HepG2 (cell line): ENCODE results near the gene LRIG1. TPM values are rescaled to one million over a fixed set of nuclear protein-coding genes. Genes with fewer than 3 reads are reported as not detected.

Source experiments
- ATAC-seq: fragments of 200-7000 bp; cut with Tn5 transposase; 3 replicates; pipeline ENCODE4 v1.9.1; 2020; ENCODE audit warnings: mild to moderate bottlenecking, moderate library complexity
- BruUV-seq: library from RNA; stranded (reverse); fragments of 400-500 nt; replicated peaks from 2 replicates; lab custom pipeline; 2021; lab: Mats Ljungman, UMichigan
- CTCF ChIA-PET: fragments of 300-600 bp; formaldehyde crosslinking; extraction: SDS; loops from one replicate; lab custom pipeline; 2021; ENCODE audit warnings: low total read pairs, inconsistent platforms, low intra/inter-chr PET ratio; lab: Yijun Ruan, JAX
- POLR2A ChIA-PET: fragments of 350-600 bp; sonication (Branson Sonifier 250); formaldehyde crosslinking; loops from one replicate; lab custom pipeline; 2020; ENCODE audit warnings: antibody characterized with exemption, inconsistent platforms; lab: Yijun Ruan, JAX
- DNase-seq: peaks from one replicate; pipeline ENCODE4 v3.0.0-alpha.2; 2015; ENCODE audit warnings: low spot score
- FAIRE-seq: peaks from 3 replicates; lab custom pipeline; 2011; peaks lifted over from hg19 to GRCh38; lab: Jason Lieb, UNC
- H2AFZ ChIP-seq: one replicate; pipeline ENCODE4 v1.6.1; 2011; ENCODE audit warnings: low read length, inconsistent platforms
- H3K27ac ChIP-seq: fragments of 300-600 bp; 3 replicates; pipeline ENCODE4 v1.8.0; 2011; ENCODE audit warnings: mixed run types, mild to moderate bottlenecking, mixed read lengths, low read length, inconsistent platforms; ENCODE audit not compliant: insufficient read depth; ENCODE audit errors: extremely low read length
- H3K27me3 ChIP-seq, 2 experiments: fragments of 200-600 bp in 1 of 2; 2 replicates in 1 of 2; 3 replicates in 1 of 2; pipeline versions ENCODE4 v1.6.0 to v1.8.0; 2011; ENCODE audit warnings: low read length in 2 of 2, mild to moderate bottlenecking in 2 of 2, moderate library complexity in 2 of 2, inconsistent platforms in 1 of 2; ENCODE audit not compliant: insufficient read depth in 2 of 2, control insufficient read depth in 1 of 2
- H3K36me3 ChIP-seq, 2 experiments: fragments of 200-600 bp in 1 of 2; replicated peaks in 1 of 2; 2 replicates in 1 of 2; 3 replicates in 1 of 2; pipeline versions ENCODE4 v1.5.1 to v1.8.0; 2011; ENCODE audit warnings: low read length in 2 of 2, inconsistent platforms in 1 of 2; ENCODE audit not compliant: insufficient read depth in 2 of 2, control insufficient read depth in 1 of 2
- H3K4me1 ChIP-seq: 2 replicates; pipeline ENCODE4 v1.5.1; 2012; ENCODE audit warnings: low read length, inconsistent platforms; ENCODE audit not compliant: insufficient read depth
- H3K4me2 ChIP-seq: 2 replicates; pipeline ENCODE4 v1.6.0; 2011; ENCODE audit warnings: low read depth, low read length, inconsistent platforms
- H3K4me3 ChIP-seq, 3 experiments: fragments of 200-600 bp in 1 of 3; sonication (generic), shearing (Covaris generic) in 1 of 3; replicated peaks in 1 of 3; 2 replicates each; pipeline ENCODE4 v1.5.1; 2011 to 2016; ENCODE audit warnings: low read length in 3 of 3, inconsistent platforms in 2 of 3, low read depth in 2 of 3, mild to moderate bottlenecking in 2 of 3, control low read depth in 1 of 3, mixed read lengths in 1 of 3; ENCODE audit not compliant: insufficient read depth in 1 of 3
- H3K79me2 ChIP-seq: one replicate; pipeline ENCODE4 v1.6.1; 2011; ENCODE audit warnings: low read length, inconsistent platforms; ENCODE audit not compliant: insufficient read depth
- H3K9ac ChIP-seq: 2 replicates; pipeline ENCODE4 v1.6.0; 2011; ENCODE audit warnings: mild to moderate bottlenecking, low read depth, low read length, inconsistent platforms; ENCODE audit not compliant: insufficient read depth
- H3K9me3 ChIP-seq: 2 replicates; pipeline ENCODE4 v1.5.1; 2012; ENCODE audit warnings: mild to moderate bottlenecking, low read length
- H4K20me1 ChIP-seq: 2 replicates; pipeline ENCODE4 v1.6.0; 2011; ENCODE audit warnings: inconsistent platforms, mild to moderate bottlenecking, low read length, moderate library complexity; ENCODE audit not compliant: insufficient read depth
- GTF3A ChIP-seq: sonication (generic); formaldehyde crosslinking; conservative IDR thresholded peaks from 2 replicates; pipeline ENCODE4 v1.4.0; 2020; ENCODE audit warnings: mild to moderate bottlenecking, missing genetic modification reagents
- MED8 ChIP-seq: sonication (generic); formaldehyde crosslinking; IDR thresholded peaks from 2 replicates; pipeline ENCODE4 v1.8.1; 2023; ENCODE audit warnings: mild to moderate bottlenecking, missing genetic modification reagents; ENCODE audit not compliant: insufficient replicate concordance
- MTA1 ChIP-seq: sonication (generic); formaldehyde crosslinking; IDR thresholded peaks from 2 replicates; pipeline ENCODE4 v1.4.0; 2020; ENCODE audit warnings: missing genetic modification reagents, mild to moderate bottlenecking, borderline replicate concordance
- NBN ChIP-seq: fragments of 450-650 bp; conservative IDR thresholded peaks from 2 replicates; pipeline ENCODE4 v1.6.1; 2017
- NFE2L1 ChIP-seq: sonication (generic); formaldehyde crosslinking; IDR thresholded peaks from 2 replicates; pipeline ENCODE4 v1.4.0; 2020; ENCODE audit warnings: missing genetic modification reagents, mild to moderate bottlenecking, borderline replicate concordance
- PCBP1 ChIP-seq: fragments of 200-400 bp; formaldehyde crosslinking; IDR thresholded peaks from 2 replicates; pipeline ENCODE4 v1.6.1; 2017; ENCODE audit warnings: mild to moderate bottlenecking, low read depth, low read length, borderline replicate concordance
- REPIN1 ChIP-seq: sonication (generic); formaldehyde crosslinking; IDR thresholded peaks from 2 replicates; pipeline ENCODE4 v1.8.0; 2022; ENCODE audit warnings: missing genetic modification reagents, low read depth, mild to moderate bottlenecking, borderline replicate concordance
- ZFAT ChIP-seq: sonication (generic); formaldehyde crosslinking; conservative IDR thresholded peaks from 2 replicates; pipeline ENCODE4 v1.8.1; 2023; ENCODE audit warnings: missing genetic modification reagents, inconsistent platforms
- ZFP36 ChIP-seq: fragments of 150-350 bp; IDR thresholded peaks from 2 replicates; pipeline ENCODE4 v1.6.1; 2018; ENCODE audit warnings: borderline replicate concordance, low read length, low read depth; ENCODE audit not compliant: partially characterized antibody
- ZFP82 ChIP-seq: sonication (generic); formaldehyde crosslinking; IDR thresholded peaks from 2 replicates; pipeline ENCODE4 v1.5.1; 2020; ENCODE audit warnings: mild to moderate bottlenecking, missing genetic modification reagents, borderline replicate concordance
- ZMYM3 ChIP-seq: sonication (generic); formaldehyde crosslinking; IDR thresholded peaks from 2 replicates; pipeline ENCODE4 v1.5.1; 2020; ENCODE audit warnings: mild to moderate bottlenecking, missing genetic modification reagents
- ZNF234 ChIP-seq: sonication (generic); formaldehyde crosslinking; conservative IDR thresholded peaks from 2 replicates; pipeline ENCODE4 v1.5.1; 2020; ENCODE audit warnings: mild to moderate bottlenecking, missing genetic modification reagents
- ZNF891 ChIP-seq: sonication (generic); formaldehyde crosslinking; IDR thresholded peaks from 2 replicates; pipeline ENCODE4 v1.5.0; 2020; ENCODE audit warnings: mild to moderate bottlenecking, missing genetic modification reagents
- WGBS: methylation state at CpG from one replicate; pipeline ENCODE4 v1.1.6; 2017; ENCODE audit warnings: low lambda C conversion rate; 5-methylcytosine and 5-hydroxymethylcytosine counted together
- in situ Hi-C: cut with HindIII; loops from 2 replicates; pipeline ENCODE4 v1.10.0; 2017; ENCODE audit warnings: low pct_unique_long_range_greater_than_20kb; ENCODE audit not compliant: extremely low pct_ligation_motif_present
- intact Hi-C: fragments of 100-400 bp; cut with micrococcal nuclease; formaldehyde crosslinking; loops from one replicate; pipeline ENCODE4 v1.10.0; 2022; ENCODE audit not compliant: unreplicated experiment
- polyA plus RNA-seq, 8 experiments: library from polyadenylated mRNA; depleted of rRNA in 3 of 8; stranded (reverse) in 7 of 8; unstranded in 1 of 8; fragments of >200 nt; fragmentation: Illumina TruSeq in 4 of 8; extraction: Trizol in 4 of 8; gene quantifications; 2 replicates each; pipeline versions ENCODE4 v1.2.1 to v1.2.3, GENCODE V29; 2011 to 2016; ENCODE audit warnings: low read depth in 4 of 8, missing spikeins in 1 of 8, mixed read lengths in 1 of 8; ENCODE audit not compliant: insufficient read depth in 1 of 8
- total RNA-seq, 5 experiments: library from RNA; depleted of rRNA; stranded (reverse); fragments of >200 nt; fragmentation: Illumina TruSeq; extraction: Trizol; gene quantifications; 2 replicates each; pipeline ENCODE4 v1.2.3, GENCODE V29; 2016; ENCODE audit warnings: low read depth in 1 of 5

Gene LRIG1
- total and polyA plus RNA-seq, 2 of the 13 experiments (the other 11 are each of a cell fraction or from before 2014, with no cell fraction given): 17.8 to 24.8 TPM

DNA sequence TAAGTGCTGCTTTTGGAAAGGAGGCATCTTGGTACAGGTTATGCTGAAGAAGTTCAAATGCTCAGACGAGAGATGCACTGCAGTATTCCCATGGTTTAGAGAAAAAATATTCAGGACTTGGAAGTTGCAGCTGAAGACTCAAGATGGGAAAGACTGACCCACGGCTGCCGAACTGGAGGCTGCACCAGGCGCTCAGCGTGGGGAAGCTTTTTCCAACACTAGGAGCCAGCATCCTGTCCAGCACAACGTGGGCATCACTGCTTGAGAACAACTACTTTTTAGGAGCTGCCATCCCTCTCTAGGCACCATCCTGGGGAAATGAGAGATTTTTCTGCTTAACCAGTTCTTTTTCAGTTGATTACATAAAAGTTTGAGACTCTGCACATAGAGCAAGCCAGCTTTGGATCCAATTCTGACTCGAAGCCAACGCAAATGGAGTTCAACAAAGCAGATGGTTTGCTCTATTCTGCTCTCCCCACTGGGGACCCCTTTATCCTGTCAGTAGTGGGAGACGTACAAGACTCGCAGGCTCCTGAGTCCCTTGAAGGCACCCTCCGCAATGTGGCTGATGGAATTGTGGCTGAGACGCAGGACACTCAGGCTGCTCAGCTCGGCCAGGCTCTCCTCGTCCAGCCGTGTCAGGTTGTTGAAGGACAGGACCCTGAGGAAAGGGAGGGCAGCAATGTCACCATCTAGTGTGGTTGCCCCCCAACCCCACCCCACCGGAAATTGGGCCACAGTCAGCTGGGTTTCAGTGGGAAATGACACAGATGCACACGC lies 93.8 kb downstream of the LRIG1 start:
- TF ChIP-seq NFE2L1 (CRISPR knock-in tag): no peak
- 0 out of 2 replicates have a peak, but pooled peaks have one; percentile 36 for TF ChIP-seq PCBP1
- no peak for TF ChIP-seq ZNF891
- 0 out of 2 replicates have a peak, but pooled peaks have one; percentile 16 for TF ChIP-seq MTA1 (CRISPR knock-in tag)
- no peaks in the 10 kb centered on the region for H4K20me1 ChIP-seq
- no peaks in the 10 kb centered on the region for H3K79me2 ChIP-seq
- H3K27me3 ChIP-seq: no peaks in the 10 kb centered on the region
- 96% methylated on average over 11 of the region's 17 CpGs for WGBS
- H2AFZ ChIP-seq: no peak overlapping the region
- peaks cover 9% of the 10 kb centered on the region for H3K4me1 ChIP-seq
- ATAC-seq (no peak), FAIRE-seq (no peak), DNase-seq (no peak)
- intact Hi-C loops: loop anchor here (1.0 to 5.0 kb wide), 3 partner anchors 75 to 409 kb away; no protein-coding TSS in a partner anchor
- ChIA-PET POLR2A (interaction anchor here (1.1 kb wide), 1 partner anchor 397 kb away, joined by 3 read pairs; no protein-coding TSS in a partner anchor), CTCF (interaction anchor here (1.1 to 2.2 kb wide), 2 partner anchors 409 to 416 kb away, joined by 4 to 13 read pairs; no protein-coding TSS in a partner anchor)
- BruUV-seq: no TSS peak
- H3K4me2 ChIP-seq: no peak overlapping the region
- peaks cover 32 to 76% of the 10 kb centered on the region in 2 experiments for H3K36me3 ChIP-seq
- H3K9ac ChIP-seq: no peak overlapping the region
- no peak overlapping the region for H3K27ac ChIP-seq
- no peaks in the 10 kb centered on the region for H3K9me3 ChIP-seq
- H3K4me3 ChIP-seq: no peak overlapping the region
- in situ Hi-C loops: loop anchor here (5.0 kb wide), 2 partner anchors 90 to 410 kb away; no protein-coding TSS in a partner anchor

- no peak for TF ChIP-seq ZFAT (CRISPR knock-in tag)
- no peak for TF ChIP-seq NBN
- no peak for TF ChIP-seq ZMYM3 (CRISPR knock-in tag)
- no peak for TF ChIP-seq ZFP82
- TF ChIP-seq MED8 (CRISPR knock-in tag): no peak
- no peak for TF ChIP-seq GTF3A
- TF ChIP-seq REPIN1 (CRISPR knock-in tag): no peak
- TF ChIP-seq ZNF234: no peak
- no peak for TF ChIP-seq ZFP36
- H3K9me3 ChIP-seq: no peaks in the 10 kb centered on the region
- ATAC-seq: no peak
- H3K4me1 ChIP-seq: peaks cover 9% of the 10 kb centered on the region
- no peaks in the 10 kb centered on the region for H4K20me1 ChIP-seq
- ChIA-PET POLR2A (no interaction called here), CTCF (no interaction called here)
- no peak overlapping the region for H3K4me3 ChIP-seq
- H2AFZ ChIP-seq: no peak overlapping the region
- no peaks in the 10 kb centered on the region for H3K79me2 ChIP-seq
- no TSS peak for BruUV-seq
- peaks cover 28 to 70% of the 10 kb centered on the region in 2 experiments for H3K36me3 ChIP-seq
- DNase-seq: no peak
- intact Hi-C loops (loop anchor here (2.0 to 5.0 kb wide), 2 partner anchors 76 to 93 kb away; no protein-coding TSS in a partner anchor), in situ Hi-C loops (loop anchor here (5.0 kb wide), 2 partner anchors 91 to 411 kb away; no protein-coding TSS in a partner anchor)
- H3K27me3 ChIP-seq: no peaks in the 10 kb centered on the region
- no peak overlapping the region for H3K27ac ChIP-seq
- no peak for FAIRE-seq
- no peak overlapping the region for H3K4me2 ChIP-seq
- 96% methylated on average over 4 of the region's 5 CpGs for WGBS
- no peak overlapping the region for H3K9ac ChIP-seq
Observed at GRCh38 chr3:66406163-66406562, 94.7 kb downstream of the LRIG1 start.
